ENCODE measurements around the gene RPS4Y1.

The RPS4Y1 gene

DNA sequence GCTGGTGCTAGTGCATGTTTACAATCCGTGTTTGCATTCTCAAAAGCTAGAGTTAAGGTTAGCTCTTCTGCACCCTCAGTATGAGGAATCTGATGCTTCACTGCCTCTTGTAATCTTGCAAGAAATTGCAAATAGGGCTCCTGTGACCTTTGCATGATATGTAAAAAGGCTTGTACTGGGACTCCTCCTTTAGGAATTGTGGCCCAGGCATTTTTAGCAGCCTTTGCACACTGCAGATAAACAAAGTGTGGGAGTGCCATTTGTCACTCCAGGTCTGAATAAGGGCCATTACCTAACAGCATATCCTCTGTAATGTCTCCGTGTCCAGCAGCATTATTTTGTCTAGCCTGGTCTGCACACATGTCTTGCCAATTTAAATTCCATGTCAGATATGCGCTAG, 44.5 kb downstream of the RPS4Y1 start:
- DNase-seq, result no peak

DNA sequence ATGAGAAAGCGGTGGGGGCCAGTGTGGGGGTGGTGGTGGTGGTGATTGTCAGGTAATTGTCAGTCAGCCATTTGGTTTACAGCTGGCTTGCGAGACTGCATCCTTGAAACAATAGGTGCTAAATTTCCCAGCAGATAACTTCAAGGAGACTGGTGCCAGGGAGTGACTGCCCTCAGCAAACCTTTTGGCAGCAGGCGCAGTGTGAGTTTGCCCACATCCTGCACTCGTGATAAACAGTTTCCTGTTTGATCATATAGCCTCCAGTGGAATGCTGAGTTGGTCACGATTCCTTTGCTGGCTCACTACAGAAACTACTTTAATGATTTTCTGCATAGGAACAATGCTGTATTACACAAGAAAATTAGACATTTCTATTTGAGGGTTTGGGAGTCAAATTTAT, 46.0 kb downstream of the RPS4Y1 start:
- no peak for DNase-seq

DNA sequence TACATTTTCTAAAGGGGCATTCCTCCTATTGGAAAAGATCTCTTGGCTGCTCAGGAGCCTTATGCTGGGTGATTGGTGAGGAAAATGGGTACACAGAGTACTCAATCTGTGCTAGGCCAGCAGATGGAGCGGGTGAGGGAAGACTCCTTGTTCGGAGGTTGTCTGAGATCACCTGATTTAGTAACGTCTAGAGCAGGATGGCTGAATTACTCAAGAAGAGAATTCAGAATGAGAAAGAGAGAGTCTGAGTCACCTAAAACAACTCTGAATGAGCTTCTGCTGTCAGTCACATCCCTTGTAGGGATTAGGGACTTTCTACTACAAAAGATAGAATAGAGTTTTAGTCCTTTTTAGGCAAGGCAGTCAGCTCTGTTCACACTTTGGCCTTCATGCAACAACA, 46.6 kb downstream of the RPS4Y1 start:
- DNase-seq, result no peak

DNA sequence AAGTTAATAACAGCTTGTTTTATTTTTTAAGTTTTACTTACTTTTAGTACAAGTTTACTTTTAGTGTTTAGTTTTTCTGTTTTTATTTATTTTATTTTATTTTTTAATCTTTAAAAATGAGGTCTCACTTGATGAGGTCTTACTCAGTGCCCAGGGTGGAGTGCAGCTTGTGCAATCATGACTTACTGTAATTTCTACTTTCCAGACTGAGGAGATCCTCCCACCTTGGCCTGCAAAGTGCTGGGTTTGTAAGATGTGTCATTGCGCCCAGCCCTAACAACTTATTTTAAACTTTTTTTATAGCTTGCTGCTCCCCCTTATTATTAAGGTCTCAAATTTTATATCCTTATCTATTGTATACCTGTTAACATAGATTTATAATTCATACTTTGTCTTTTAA, 52.1 kb downstream of the RPS4Y1 start:
- no peak for DNase-seq

DNA sequence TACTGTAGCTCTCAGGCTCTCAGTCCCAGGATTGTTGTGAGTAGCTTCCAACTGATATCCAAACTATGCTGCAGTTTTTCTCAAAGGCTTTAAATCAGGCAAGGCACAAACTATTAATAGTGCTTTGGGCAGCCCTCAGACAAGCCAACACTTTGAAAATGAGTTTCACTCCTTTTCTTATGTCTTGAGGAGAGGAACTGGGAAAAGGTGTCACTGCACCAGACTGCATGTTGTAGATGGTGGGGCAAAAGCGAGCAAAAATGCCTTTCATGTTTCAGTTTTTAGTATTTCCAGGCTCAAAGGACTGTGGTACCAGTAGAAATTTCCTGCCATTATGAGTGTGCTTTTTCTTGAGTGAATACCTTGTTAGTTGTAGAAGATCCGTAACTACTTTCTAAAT, 54.6 kb downstream of the RPS4Y1 start:
- no peak for DNase-seq

DNA sequence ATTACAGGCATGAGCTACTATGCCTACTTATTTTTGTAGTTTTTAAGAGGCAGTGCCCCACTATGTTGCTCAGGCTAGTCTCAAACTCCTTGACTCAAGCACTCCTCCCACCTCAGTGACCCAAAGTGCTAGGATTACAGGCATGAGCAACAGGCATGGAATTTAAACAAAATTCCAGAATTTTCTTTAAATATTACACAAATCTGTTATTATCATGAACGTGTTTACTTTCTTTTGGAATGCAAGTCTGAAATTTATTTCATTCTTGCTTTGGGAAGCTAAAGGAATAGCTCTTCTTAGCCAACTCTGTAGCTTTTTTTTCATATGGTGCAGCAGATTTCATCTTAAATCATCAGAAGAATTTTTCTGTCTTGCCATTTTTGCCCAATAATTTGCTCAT, 66.0 kb downstream of the RPS4Y1 start:
- no peak for DNase-seq

DNA sequence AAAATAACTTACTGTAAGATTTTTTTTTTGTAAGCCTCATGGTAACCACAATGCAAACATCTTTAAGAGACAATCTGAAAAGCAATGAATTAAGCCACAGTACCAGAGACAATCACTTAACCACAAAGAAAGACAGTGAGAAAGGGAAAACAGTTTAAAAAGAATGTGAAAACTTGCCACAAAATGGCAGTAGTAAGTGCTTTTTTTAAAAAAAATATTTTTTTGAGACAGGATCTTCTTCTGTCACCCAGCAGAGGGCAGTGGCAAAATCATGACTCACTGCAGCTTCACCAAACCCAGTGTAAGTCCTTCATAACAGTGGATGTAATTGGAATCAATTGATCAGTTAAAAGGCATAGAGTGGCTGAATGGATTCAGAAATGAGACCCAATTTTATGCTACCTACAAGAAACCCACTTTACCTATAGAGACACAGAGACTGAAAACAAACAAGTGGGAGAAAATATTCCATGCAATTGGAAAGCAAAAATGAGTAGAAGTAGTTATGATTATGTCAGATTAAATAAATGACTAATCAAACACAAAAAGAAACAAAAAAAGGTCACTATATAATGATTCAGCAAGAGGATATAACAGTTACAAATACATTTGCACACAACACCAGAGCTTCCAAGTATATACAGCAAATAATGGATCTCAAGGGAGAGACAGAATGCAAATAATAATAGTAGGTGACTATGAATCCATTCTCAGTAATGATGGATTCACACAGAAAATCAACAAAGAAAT, 71.8 kb downstream of the RPS4Y1 start:
- no peak for DNase-seq

All from DMS153 (cell line).